Endothelial cell of umbilical vein (primary cell): ENCODE results near the gene TRIM47. TPM values are rescaled to one million over a fixed set of nuclear protein-coding genes. Genes with fewer than 3 reads are reported as not detected.

Source experiments
- BruUV-seq: library from RNA; stranded (reverse); fragments of 400-500 nt; replicated peaks from 2 replicates; lab custom pipeline; 2021; lab: Mats Ljungman, UMichigan
- CTCF ChIA-PET: fragments of 300-600, 350-600 bp; sonication (Branson Sonifier 250); formaldehyde crosslinking; loops from one replicate; lab custom pipeline; 2021; ENCODE audit warnings: antibody characterized with exemption, inconsistent platforms; lab: Charles Lee
- POLR2A ChIA-PET: fragments of 300-600, 350-600 bp; sonication (Branson Sonifier 250); formaldehyde crosslinking; loops from one replicate; lab custom pipeline; 2021; ENCODE audit warnings: antibody characterized with exemption, inconsistent platforms; lab: Charles Lee
- DNase-seq: peaks from one replicate; pipeline ENCODE4 v3.0.0-alpha.2; 2011; ENCODE audit warnings: low read depth, low spot score
- FAIRE-seq: peaks from 2 replicates; lab custom pipeline; 2011; peaks lifted over from hg19 to GRCh38; lab: Jason Lieb, UNC
- H2AFZ ChIP-seq: 2 replicates; pipeline ENCODE4 v1.6.0; 2012; ENCODE audit warnings: low read depth, low read length, control low read depth, inconsistent platforms
- H3K27ac ChIP-seq: 2 replicates; pipeline ENCODE4 v1.5.1; 2011; ENCODE audit warnings: low read depth, mild to moderate bottlenecking, control low read depth, low read length, moderate library complexity; ENCODE audit not compliant: insufficient read depth
- H3K27me3 ChIP-seq, 2 experiments: 2 replicates each; pipeline versions ENCODE4 v1.6.0 to v1.6.1; 2011; ENCODE audit warnings: low read length in 2 of 2, mixed read lengths in 1 of 2; ENCODE audit not compliant: control insufficient read depth in 2 of 2, insufficient read depth in 2 of 2
- H3K36me3 ChIP-seq, 2 experiments: 2 replicates in 1 of 2; 3 replicates in 1 of 2; pipeline ENCODE4 v1.5.1; 2011; ENCODE audit warnings: low read length in 2 of 2, mild to moderate bottlenecking in 1 of 2, moderate library complexity in 1 of 2; ENCODE audit not compliant: control insufficient read depth in 2 of 2, insufficient read depth in 2 of 2; ENCODE audit errors: extremely low read depth in 1 of 2
- H3K4me1 ChIP-seq: 3 replicates; pipeline ENCODE4 v1.5.1; 2011; ENCODE audit warnings: mild to moderate bottlenecking, low read length; ENCODE audit not compliant: control insufficient read depth, insufficient read depth; ENCODE audit errors: extremely low read depth
- H3K4me2 ChIP-seq: 2 replicates; pipeline ENCODE4 v1.6.1; 2011; ENCODE audit warnings: low read length, control low read depth, mixed read lengths; ENCODE audit not compliant: insufficient read depth
- H3K4me3 ChIP-seq, 3 experiments: fragments of 200-600 bp in 1 of 3; sonication (generic), shearing (Covaris generic) in 1 of 3; replicated peaks in 1 of 3; 2 replicates each; pipeline ENCODE4 v1.5.1; 2011 to 2016; ENCODE audit warnings: control low read depth in 3 of 3, low read length in 3 of 3, mild to moderate bottlenecking in 2 of 3, inconsistent platforms in 1 of 3, low read depth in 1 of 3, moderate library complexity in 1 of 3; ENCODE audit not compliant: insufficient read depth in 1 of 3
- H3K79me2 ChIP-seq: 2 replicates; pipeline ENCODE4 v1.6.0; 2012; ENCODE audit warnings: low read length, inconsistent platforms; ENCODE audit not compliant: control insufficient read depth, insufficient read depth
- H3K9ac ChIP-seq: replicated peaks from 2 replicates; pipeline ENCODE3; 2011; ENCODE audit warnings: low read length, control low read depth; ENCODE audit not compliant: insufficient read depth; ENCODE audit errors: extremely low read depth
- H3K9me1 ChIP-seq: replicated peaks from 3 replicates; pipeline ENCODE4 v1.6.0; 2011; ENCODE audit warnings: mild to moderate bottlenecking, low read length; ENCODE audit not compliant: control insufficient read depth, insufficient read depth; ENCODE audit errors: extremely low read depth
- H3K9me3 ChIP-seq: replicated peaks from 2 replicates; pipeline ENCODE4 v1.5.1; 2012; ENCODE audit warnings: low read length, inconsistent platforms; ENCODE audit not compliant: control insufficient read depth, insufficient read depth
- H4K20me1 ChIP-seq: replicated peaks from 2 replicates; pipeline ENCODE3; 2011; ENCODE audit warnings: mild to moderate bottlenecking, low read length; ENCODE audit not compliant: control insufficient read depth, insufficient read depth; ENCODE audit errors: extremely low read depth
- FOS ChIP-seq: IDR thresholded peaks from 2 replicates; pipeline ENCODE4 v1.6.1; 2011; ENCODE audit warnings: mild to moderate bottlenecking, low read length, moderate library complexity, borderline replicate concordance; ENCODE audit not compliant: insufficient read depth
- POLR2A ChIP-seq: IDR thresholded peaks from 2 replicates; pipeline ENCODE4 v1.6.1; 2012; ENCODE audit warnings: low read depth, mild to moderate bottlenecking, control low read depth, low read length
- POLR2AphosphoS5 ChIP-seq: IDR thresholded peaks from 2 replicates; pipeline ENCODE4 v1.6.1; 2012; ENCODE audit warnings: low read depth, mild to moderate bottlenecking, control low read depth, low read length, moderate library complexity; ENCODE audit not compliant: insufficient read depth
- dilution Hi-C: fragments of 300-500 bp; cut with MboI; formaldehyde crosslinking; loops from one replicate; pipeline ENCODE4 v1.15.0; 2019; ENCODE audit warnings: low sequenced_read_pairs; ENCODE audit not compliant: extremely low pct_ligation_motif_present
- intact Hi-C: fragments of 100-400 bp; cut with micrococcal nuclease; formaldehyde crosslinking; loops from one replicate; pipeline ENCODE4 v1.10.0; 2022
- polyA plus RNA-seq, 4 experiments: library from polyadenylated mRNA; depleted of rRNA in 3 of 4; stranded (reverse) in 3 of 4; unstranded in 1 of 4; fragments of >200 nt; gene quantifications; 2 replicates each; pipeline versions ENCODE4 v1.2.1 to v1.2.3, GENCODE V29; 2011 to 2012; ENCODE audit warnings: missing spikeins in 1 of 4
- total RNA-seq: library from RNA; stranded (reverse); gene quantifications from 2 replicates; pipeline ENCODE4 v1.2.3, GENCODE V29; 2021
- TF ChIP-seq, protein P1 (sequence below), 2 donors: IDR thresholded peaks; 1 replicate in 1 of 2; 2 replicates in 1 of 2; pipeline ENCODE4 v1.5.1; 2011; ENCODE audit warnings: low read length in 2 of 2, mild to moderate bottlenecking in 2 of 2, moderate library complexity in 2 of 2, control low read depth in 1 of 2, inconsistent platforms in 1 of 2, low read depth in 1 of 2; ENCODE audit not compliant: insufficient read depth in 1 of 2; ENCODE audit errors: extremely low read depth in 1 of 2

The TRIM47 gene
- total and polyA plus RNA-seq, 2 donors (not counting 3 experiments of a cell fraction or from before 2014, with no cell fraction given) = 67.7 to 75.1 TPM

DNA sequence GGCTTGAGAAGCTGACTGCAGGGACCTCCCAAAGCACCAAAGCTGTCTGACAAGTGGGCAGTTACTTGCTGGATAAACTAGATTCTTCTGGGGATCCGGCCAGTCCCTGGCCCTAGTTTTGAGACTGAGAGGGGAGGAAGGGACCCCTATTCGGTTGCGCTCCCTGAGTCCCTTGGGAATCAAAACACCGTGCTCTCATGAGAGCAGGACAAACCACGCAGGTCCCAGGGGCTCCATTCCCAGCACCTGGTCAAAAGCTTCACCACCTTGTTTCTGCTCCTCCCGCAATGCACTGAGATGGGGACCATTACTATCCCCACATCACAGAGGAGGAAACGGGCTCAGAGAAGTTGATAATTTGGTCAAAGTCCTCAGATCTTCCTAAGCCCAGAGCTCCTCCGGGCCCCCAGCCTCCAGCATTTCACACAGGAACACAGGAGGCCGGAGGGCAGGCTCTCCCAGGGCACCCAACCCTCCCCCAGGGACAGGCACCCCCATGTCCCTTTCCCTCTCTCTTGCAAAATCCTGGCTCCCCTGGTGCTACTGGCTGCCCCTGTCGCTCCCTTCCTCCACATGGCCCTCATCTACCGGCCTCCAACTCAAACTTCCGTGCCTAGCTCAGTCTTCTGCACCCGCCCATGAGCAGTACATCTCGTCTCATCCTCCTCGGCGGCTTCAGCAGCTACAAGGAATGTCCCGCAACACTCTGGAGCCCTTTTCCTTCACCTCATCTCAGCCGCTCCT is 15.1 kb upstream of the TRIM47 start:
- intact Hi-C loops (no loop called here), dilution Hi-C loops (no loop called here)
- peaks cover 22% of the 10 kb centered on the region for H3K79me2 ChIP-seq
- no peak overlapping the region for H3K9ac ChIP-seq
- H3K36me3 ChIP-seq = peaks cover 0 to 15% of the 10 kb centered on the region in 2 experiments
- no peak overlapping the region for H3K27ac ChIP-seq
- no peaks in the 10 kb centered on the region for H3K9me3 ChIP-seq
- no peaks in the 10 kb centered on the region for H4K20me1 ChIP-seq
- ChIA-PET POLR2A (no interaction called here), CTCF (interaction anchor here (1.1 to 1.9 kb wide), 3 partner anchors 9 to 110 kb away, joined by 3 to 4 read pairs (median 3); no protein-coding TSS in a partner anchor)
- no peak overlapping the region for H3K4me3 ChIP-seq
- H3K4me2 ChIP-seq = no peak overlapping the region
- H3K4me1 ChIP-seq = peaks cover 11% of the 10 kb centered on the region
- H3K9me1 ChIP-seq = no peaks in the 10 kb centered on the region
- TF ChIP-seq, protein P1, sequence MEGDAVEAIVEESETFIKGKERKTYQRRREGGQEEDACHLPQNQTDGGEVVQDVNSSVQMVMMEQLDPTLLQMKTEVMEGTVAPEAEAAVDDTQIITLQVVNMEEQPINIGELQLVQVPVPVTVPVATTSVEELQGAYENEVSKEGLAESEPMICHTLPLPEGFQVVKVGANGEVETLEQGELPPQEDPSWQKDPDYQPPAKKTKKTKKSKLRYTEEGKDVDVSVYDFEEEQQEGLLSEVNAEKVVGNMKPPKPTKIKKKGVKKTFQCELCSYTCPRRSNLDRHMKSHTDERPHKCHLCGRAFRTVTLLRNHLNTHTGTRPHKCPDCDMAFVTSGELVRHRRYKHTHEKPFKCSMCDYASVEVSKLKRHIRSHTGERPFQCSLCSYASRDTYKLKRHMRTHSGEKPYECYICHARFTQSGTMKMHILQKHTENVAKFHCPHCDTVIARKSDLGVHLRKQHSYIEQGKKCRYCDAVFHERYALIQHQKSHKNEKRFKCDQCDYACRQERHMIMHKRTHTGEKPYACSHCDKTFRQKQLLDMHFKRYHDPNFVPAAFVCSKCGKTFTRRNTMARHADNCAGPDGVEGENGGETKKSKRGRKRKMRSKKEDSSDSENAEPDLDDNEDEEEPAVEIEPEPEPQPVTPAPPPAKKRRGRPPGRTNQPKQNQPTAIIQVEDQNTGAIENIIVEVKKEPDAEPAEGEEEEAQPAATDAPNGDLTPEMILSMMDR (IDR thresholded peaks at IDR 0.05; ENCODE audit: extremely low read depth in 1 of 2, insufficient read depth in 1 of 2, low read depth in 1 of 2, low read length in 2 of 2) = no peak
- peak; percentile 10 for TF ChIP-seq POLR2A
- FAIRE-seq = no peak
- DNase-seq = no peak
- no peak overlapping the region for H2AFZ ChIP-seq
- BruUV-seq = no TSS peak
- no peaks in the 10 kb centered on the region for H3K27me3 ChIP-seq

DNA sequence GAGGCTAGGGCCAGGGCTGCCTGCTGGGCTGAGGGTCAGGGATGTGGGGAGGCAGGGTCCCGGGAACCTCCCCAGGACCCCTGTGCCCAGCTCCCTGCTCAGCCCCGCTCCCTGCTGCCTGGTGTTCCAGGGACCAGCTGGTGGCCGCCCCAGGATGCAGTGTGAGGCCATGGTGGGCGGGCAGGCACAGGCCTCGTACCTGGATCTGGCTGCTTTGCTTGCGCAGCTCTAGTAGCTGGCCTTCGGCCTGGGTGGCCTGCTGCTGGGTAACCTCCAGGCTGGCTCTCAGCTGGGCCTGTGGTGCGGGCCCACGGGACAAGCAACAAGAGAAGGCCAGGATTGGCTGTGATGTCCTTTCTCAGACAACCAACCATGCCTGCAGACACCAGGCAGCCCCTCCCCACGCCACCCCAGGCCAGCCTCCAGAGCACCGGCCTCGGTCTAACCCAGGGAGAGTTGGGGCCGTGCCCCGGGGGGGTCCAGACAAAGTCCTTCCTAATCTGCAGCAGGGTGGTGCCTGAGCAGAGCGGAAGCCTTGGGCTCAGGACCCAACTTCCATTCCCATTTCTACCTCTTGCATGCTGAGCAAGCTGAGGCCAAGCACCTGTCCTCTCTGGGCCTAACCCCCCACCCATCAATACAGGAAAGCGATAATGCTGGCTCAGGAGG is 14.3 kb upstream of the TRIM47 start:
- Histone ChIP-seq H3K4me3 (no peak overlapping the region), H3K36me3 (peaks cover 0 to 15% of the 10 kb centered on the region in 2 experiments), H3K27ac (no peak overlapping the region), H3K4me1 (peaks cover 11% of the 10 kb centered on the region), H3K9me1 (no peaks in the 10 kb centered on the region), H3K4me2 (no peak overlapping the region), H3K27me3 (no peaks in the 10 kb centered on the region), H3K9me3 (no peaks in the 10 kb centered on the region), H2AFZ (no peak overlapping the region), H3K9ac (no peak overlapping the region), H4K20me1 (no peaks in the 10 kb centered on the region), H3K79me2 (peaks cover 22% of the 10 kb centered on the region)
- TF ChIP-seq FOS (no peak), POLR2AphosphoS5 (peak; percentile 8)
- no TSS peak for BruUV-seq
- ChIA-PET CTCF (interaction anchor here (0.5 to 1.9 kb wide), 4 partner anchors 8 to 109 kb away, joined by 3 to 4 read pairs (median 3); no protein-coding TSS in a partner anchor), POLR2A (no interaction called here)
- FAIRE-seq (no peak), DNase-seq (no peak)
- dilution Hi-C loops (no loop called here), intact Hi-C loops (no loop called here)
